Fibroblast of villous mesenchyme (primary cell): ENCODE measurements around the gene TMC8. TPM values are rescaled to one million over a fixed set of nuclear protein-coding genes. Genes with fewer than 3 reads are reported as not detected.

ENCODE experiments used
- DNase-seq: peaks from one replicate; pipeline ENCODE4 v3.0.0-alpha.2; 2010; ENCODE audit warnings: low read depth
- H3K4me3 ChIP-seq: 2 replicates; pipeline ENCODE4 v1.5.1; 2011; ENCODE audit warnings: low read depth, mild to moderate bottlenecking, low read length
- CTCF ChIP-seq: IDR thresholded peaks from 2 replicates; pipeline ENCODE4 v1.5.1; 2012; ENCODE audit warnings: low read depth, mild to moderate bottlenecking, low read length; ENCODE audit not compliant: insufficient read depth
- total RNA-seq: library from RNA; depleted of rRNA; stranded (reverse); fragments of >200 nt; gene quantifications from 2 replicates; pipeline ENCODE4 v1.2.3, GENCODE V29; 2012

The TMC8 gene
- total RNA-seq, 1 donor, result not detected

- TF ChIP-seq CTCF, result no peak
- DNase-seq, result no peak
- H3K4me3 ChIP-seq, result no peak overlapping the region
Measured at GRCh38 chr17:78172249-78173051, 41.9 kb downstream of the TMC8 start.

- no peak for TF ChIP-seq CTCF
- no peak for DNase-seq
- no peak overlapping the region for H3K4me3 ChIP-seq
Measured at GRCh38 chr17:78173097-78173715, 42.6 kb downstream of the TMC8 start.

GRCh38 chr17:78174346-78174869 lies 43.8 kb downstream of the TMC8 start:
- no peak for TF ChIP-seq CTCF
- no peak for DNase-seq

DNA sequence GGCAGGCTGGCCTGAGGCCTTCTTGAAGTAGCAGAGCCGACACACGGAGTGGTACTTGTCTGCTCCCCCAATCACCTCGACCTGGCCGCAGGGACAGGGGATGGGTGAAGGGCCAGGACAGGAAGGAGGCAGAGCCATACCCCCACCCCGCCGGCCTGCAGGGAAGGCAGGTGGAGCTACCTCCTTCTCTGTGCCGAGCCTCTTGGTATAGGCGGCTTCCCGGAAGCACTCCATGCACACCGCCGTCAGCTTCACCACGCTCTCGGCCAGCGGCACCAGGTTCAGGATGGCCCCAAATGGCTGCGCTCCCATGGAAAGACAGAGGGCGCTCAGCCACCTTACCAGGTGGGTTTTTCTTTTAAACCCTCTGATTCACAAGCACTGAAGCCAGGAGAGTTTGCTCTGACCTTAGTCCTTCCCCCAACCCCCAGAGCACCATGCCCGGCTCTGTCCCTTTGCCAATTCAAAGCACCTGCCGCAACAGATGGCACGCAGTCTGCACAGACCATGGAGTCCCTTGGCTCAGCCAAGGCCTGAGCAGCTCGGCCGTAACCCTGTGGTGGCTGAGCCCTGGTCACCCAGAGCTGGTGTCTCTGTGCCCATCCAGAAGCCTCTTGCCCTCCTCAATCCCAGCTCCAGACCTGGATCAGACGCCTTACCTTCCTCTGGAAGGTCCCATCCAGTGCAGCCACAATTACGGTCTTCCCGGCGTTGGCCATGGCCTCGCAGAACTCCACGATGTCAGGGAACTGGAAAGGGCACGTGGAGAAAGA lies 44.5 kb downstream of the TMC8 start:
- TF ChIP-seq CTCF, result no peak
- no peak overlapping the region for H3K4me3 ChIP-seq
- DNase-seq, result no peak

More at GRCh38 chr17:78174346-78174869, 43.8 kb downstream of the TMC8 start:
- no peak overlapping the region for H3K4me3 ChIP-seq

- DNase-seq, result no peak
- no peak overlapping the region for H3K4me3 ChIP-seq
- TF ChIP-seq CTCF, result no peak
Measured at GRCh38 chr17:78175643-78175981, 45.0 kb downstream of the TMC8 start.

DNA sequence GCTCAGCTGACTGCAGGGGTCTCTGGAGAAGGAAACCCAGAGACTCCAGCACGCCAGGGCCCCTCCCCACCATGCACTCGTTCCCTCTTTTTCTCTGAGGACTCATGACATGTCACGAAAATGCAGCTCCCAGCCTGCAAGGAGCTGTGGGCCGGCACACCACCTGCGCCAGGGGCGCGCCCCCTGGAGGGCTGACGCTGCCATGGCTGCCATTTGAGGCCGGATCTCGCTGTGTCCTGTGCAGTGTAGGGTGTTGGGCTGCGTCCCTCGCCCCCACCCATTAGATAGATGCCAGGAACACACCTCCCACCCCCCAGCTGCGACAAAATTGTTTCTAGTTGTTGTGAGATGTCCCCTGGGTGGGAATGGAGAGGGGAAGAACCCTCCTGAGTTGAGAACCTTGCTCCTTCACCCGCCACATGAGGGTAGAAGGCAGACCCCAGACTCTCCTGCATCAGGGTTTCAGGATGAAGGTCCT lies 46.0 kb downstream of the TMC8 start:
- peak; percentile 49 for DNase-seq
- peak; percentile 81 for TF ChIP-seq CTCF
- H3K4me3 ChIP-seq, result no peak overlapping the region
